Spleen (tissue), 11 donors: ENCODE measurements around the gene LRRC4C. TPM values are rescaled to one million over a fixed set of nuclear protein-coding genes. Genes with fewer than 3 reads are reported as not detected.

Experiments used
- DNase-seq: peaks from one replicate; pipeline ENCODE4 v3.0.0-alpha.2; 2020
- H3K27ac ChIP-seq, 8 donors: fragments of 200-600 bp; sonication (generic) in 7 of 8; 1 replicate in 4 of 8; 2 replicates in 4 of 8; pipeline versions ENCODE4 v1.5.0 to v1.8.0; 2016 to 2021; ENCODE audit warnings: inconsistent platforms in 4 of 8, mild to moderate bottlenecking in 4 of 8, moderate library complexity in 1 of 8
- H3K27me3 ChIP-seq, 7 donors: fragments of 200-600 bp; sonication (generic) in 6 of 7; replicated peaks in 1 of 7; 1 replicate in 4 of 7; 2 replicates in 3 of 7; pipeline versions ENCODE4 v1.5.0 to v1.8.0; 2016 to 2021; ENCODE audit warnings: inconsistent platforms in 3 of 7, mild to moderate bottlenecking in 1 of 7
- H3K36me3 ChIP-seq, 6 donors: fragments of 200-600 bp; sonication (generic) in 5 of 6; 1 replicate in 4 of 6; 2 replicates in 2 of 6; pipeline versions ENCODE4 v1.5.0 to v1.8.0; 2016 to 2021; ENCODE audit warnings: inconsistent platforms in 2 of 6
- H3K4me1 ChIP-seq, 6 donors: fragments of 200-600 bp; sonication (generic) in 5 of 6; 1 replicate in 3 of 6; 2 replicates in 3 of 6; pipeline versions ENCODE4 v1.5.0 to v1.8.0; 2016 to 2021; ENCODE audit warnings: inconsistent platforms in 3 of 6
- H3K4me3 ChIP-seq, 8 donors: fragments of 200-600 bp; sonication (generic) in 7 of 8; 1 replicate in 4 of 8; 2 replicates in 4 of 8; pipeline versions ENCODE4 v1.5.0 to v1.8.0; 2016 to 2021; ENCODE audit warnings: inconsistent platforms in 4 of 8, mild to moderate bottlenecking in 4 of 8, moderate library complexity in 2 of 8
- H3K9me3 ChIP-seq, 8 donors: fragments of 200-600 bp; sonication (generic) in 7 of 8; 1 replicate in 4 of 8; 2 replicates in 4 of 8; pipeline versions ENCODE4 v1.5.0 to v1.8.0; 2016 to 2021; ENCODE audit warnings: inconsistent platforms in 4 of 8
- POLR2A ChIP-seq, 3 donors: fragments of 450-650 bp; IDR thresholded peaks; one replicate each; pipeline ENCODE4 v1.5.1; 2017; ENCODE audit warnings: antibody characterized with exemption in 3 of 3, mild to moderate bottlenecking in 1 of 3
- POLR2AphosphoS5 ChIP-seq, 3 donors: sonication (generic); formaldehyde crosslinking; IDR thresholded peaks; one replicate each; pipeline ENCODE4 v1.5.1; 2017; ENCODE audit warnings: antibody characterized with exemption in 3 of 3
- WGBS, 5 donors: extraction: QIAGEN DNeasy Blood & Tissue Kit in 3 of 5; methylation state at CpG; one replicate each; pipeline versions ENCODE4 v1.1.5 to v1.1.7; 2013 to 2018; 5-methylcytosine and 5-hydroxymethylcytosine counted together
- intact Hi-C: fragments of 100-400 bp; cut with DNase I; formaldehyde crosslinking; loops from one replicate; pipeline ENCODE4 v1.15.0; 2023; ENCODE audit warnings: low total_unique reads
- polyA plus RNA-seq, 3 donors: library from polyadenylated mRNA; stranded (reverse); fragments of 200-250 nt; gene quantifications; one replicate each; pipeline ENCODE4 v1.2.1, GENCODE V29; 2013
- total RNA-seq, 7 donors: library from RNA; depleted of rRNA in 3 of 7; stranded (reverse); fragments of >200 nt in 3 of 7; fragmentation: NEBNext Ultra II Directional in 4 of 7; extraction: Animal tissue kit (Norgen Biotek cat#: 25700) in 4 of 7; gene quantifications; one replicate each; pipeline versions ENCODE4 v1.1.0 to v1.2.1, GENCODE V29; 2016 to 2021
- TF ChIP-seq, protein P1 (sequence below), 11 experiments: fragments of 200-600 bp in 7 of 11; fragments of 450-650 bp in 4 of 11; sonication (generic) in 4 of 11; IDR thresholded peaks in 8 of 11; conservative IDR thresholded peaks in 3 of 11; 1 replicate in 7 of 11; 2 replicates in 4 of 11; pipeline versions ENCODE4 v1.4.0 to v1.8.0; 2016 to 2021; ENCODE audit warnings: antibody characterized with exemption in 11 of 11, inconsistent platforms in 4 of 11, mild to moderate bottlenecking in 1 of 11
- donor health status: healthy with polysubstance abuse.
- donor health status: DM: no; HTN: no; CAD: no; lungs with moderate emphysema.
- donor health status: DM: no; HTN: no; CAD: no.
- donor health status: Bipolar disorder and iron deficiency.
- donor health status: healthy.
- donor health status: DM: no; HTN: no; CAD: no.
- donor health status: DM: yes; HTN: yes; CAD: no.

The LRRC4C gene
- total and polyA plus RNA-seq, 10 donors = 0.15 to 8.9 (median 1.9) TPM

- no peak for DNase-seq
- 66 to 77% (median 73%) methylated on average over 5 of the region's 5 CpGs for WGBS, 5 donors
- no peak overlapping the region for H3K27ac ChIP-seq
- no peaks in the 10 kb centered on the region for H3K27me3 ChIP-seq
- peaks cover 0 to 12% (median 0%) of the 10 kb centered on the region in 8 donors for H3K9me3 ChIP-seq
- no peaks in the 10 kb centered on the region for H3K4me1 ChIP-seq
- no peak overlapping the region for H3K4me3 ChIP-seq
- TF ChIP-seq POLR2A (IDR thresholded peaks at IDR 0.05) = no peak
- TF ChIP-seq, protein P1, sequence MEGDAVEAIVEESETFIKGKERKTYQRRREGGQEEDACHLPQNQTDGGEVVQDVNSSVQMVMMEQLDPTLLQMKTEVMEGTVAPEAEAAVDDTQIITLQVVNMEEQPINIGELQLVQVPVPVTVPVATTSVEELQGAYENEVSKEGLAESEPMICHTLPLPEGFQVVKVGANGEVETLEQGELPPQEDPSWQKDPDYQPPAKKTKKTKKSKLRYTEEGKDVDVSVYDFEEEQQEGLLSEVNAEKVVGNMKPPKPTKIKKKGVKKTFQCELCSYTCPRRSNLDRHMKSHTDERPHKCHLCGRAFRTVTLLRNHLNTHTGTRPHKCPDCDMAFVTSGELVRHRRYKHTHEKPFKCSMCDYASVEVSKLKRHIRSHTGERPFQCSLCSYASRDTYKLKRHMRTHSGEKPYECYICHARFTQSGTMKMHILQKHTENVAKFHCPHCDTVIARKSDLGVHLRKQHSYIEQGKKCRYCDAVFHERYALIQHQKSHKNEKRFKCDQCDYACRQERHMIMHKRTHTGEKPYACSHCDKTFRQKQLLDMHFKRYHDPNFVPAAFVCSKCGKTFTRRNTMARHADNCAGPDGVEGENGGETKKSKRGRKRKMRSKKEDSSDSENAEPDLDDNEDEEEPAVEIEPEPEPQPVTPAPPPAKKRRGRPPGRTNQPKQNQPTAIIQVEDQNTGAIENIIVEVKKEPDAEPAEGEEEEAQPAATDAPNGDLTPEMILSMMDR (IDR thresholded peaks at IDR 0.05 in 8 of 11, conservative IDR thresholded peaks at IDR 0.05 in 3 of 11) = no peak
- intact Hi-C loops = no loop called here
- H3K36me3 ChIP-seq = no peaks in the 10 kb centered on the region
Measured at GRCh38 chr11:41247621-41248020, 211.8 kb downstream of the LRRC4C start.

- H3K36me3 ChIP-seq = no peaks in the 10 kb centered on the region
- H3K9me3 ChIP-seq = peaks cover 0 to 12% (median 0%) of the 10 kb centered on the region in 8 donors
- H3K4me3 ChIP-seq = no peak overlapping the region
- peak; percentile 71 for DNase-seq
- no peak for TF ChIP-seq POLR2A (IDR thresholded peaks at IDR 0.05)
- TF ChIP-seq POLR2AphosphoS5 (IDR thresholded peaks at IDR 0.05) = no peak
- TF ChIP-seq, protein P1 (IDR thresholded peaks at IDR 0.05 in 8 of 11, conservative IDR thresholded peaks at IDR 0.05 in 3 of 11) = no peak
- intact Hi-C loops = no loop called here
- H3K27me3 ChIP-seq = no peaks in the 10 kb centered on the region
- no peaks in the 10 kb centered on the region for H3K4me1 ChIP-seq
- 83 to 93% (median 90%) methylated on average over 4 to 5 of the region's 5 CpGs for WGBS, 5 donors
- no peak overlapping the region for H3K27ac ChIP-seq
Measured at GRCh38 chr11:41246399-41246745, 213.1 kb downstream of the LRRC4C start.

DNA sequence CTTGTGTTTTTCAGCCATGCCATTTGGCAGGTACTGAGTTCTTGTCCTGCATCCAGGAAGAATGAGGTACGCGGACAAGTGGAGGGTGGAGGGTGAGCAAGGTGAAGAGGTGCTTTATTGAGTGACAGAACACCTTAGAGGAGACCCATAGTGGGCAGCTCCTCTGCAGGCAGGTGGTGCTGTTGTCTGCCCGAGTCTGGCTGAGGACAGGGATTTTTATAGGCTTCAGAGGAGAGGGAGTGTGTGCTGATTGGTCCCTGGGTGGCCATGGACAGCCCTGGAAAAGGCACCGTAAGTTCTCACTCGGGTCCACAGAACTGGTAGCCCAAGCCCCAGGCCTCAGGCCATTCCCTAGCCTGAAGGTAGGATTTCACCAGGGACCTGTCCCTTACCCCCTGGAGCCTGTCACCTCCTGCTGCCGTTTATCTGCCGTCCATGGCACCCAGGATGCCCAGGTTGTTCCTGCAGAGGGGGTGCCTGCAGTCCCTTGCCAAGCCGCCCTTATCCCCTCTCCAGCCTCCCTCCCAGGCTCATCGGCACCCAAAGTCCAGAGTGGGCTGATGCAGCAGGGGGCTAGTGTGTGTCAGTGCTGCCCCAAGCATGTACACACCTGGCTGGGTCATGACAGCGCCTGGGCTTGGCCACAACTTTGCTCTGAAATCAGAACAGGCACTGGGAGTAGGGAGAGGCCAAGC lies 213.6 kb downstream of the LRRC4C start:
- Histone ChIP-seq H3K4me3 (no peak overlapping the region), H3K27me3 (no peaks in the 10 kb centered on the region), H3K27ac (no peak overlapping the region), H3K36me3 (no peaks in the 10 kb centered on the region), H3K4me1 (no peaks in the 10 kb centered on the region), H3K9me3 (peaks cover 0 to 12% (median 0%) of the 10 kb centered on the region in 8 donors)
- TF ChIP-seq POLR2AphosphoS5 (IDR thresholded peaks at IDR 0.05) (no peak), POLR2A (IDR thresholded peaks at IDR 0.05) (no peak)
- TF ChIP-seq, protein P1 (IDR thresholded peaks at IDR 0.05 in 8 of 11, conservative IDR thresholded peaks at IDR 0.05 in 3 of 11) = no peak
- no peak for DNase-seq
- intact Hi-C loops = no loop called here
- WGBS, 5 donors = 78 to 94% (median 87%) methylated on average over 6 to 10 of the region's 10 CpGs

GRCh38 chr11:41245184-41245583 lies 214.3 kb downstream of the LRRC4C start:
- Histone ChIP-seq H3K4me3 (no peak overlapping the region), H3K27ac (no peak overlapping the region), H3K4me1 (no peaks in the 10 kb centered on the region), H3K36me3 (no peaks in the 10 kb centered on the region), H3K27me3 (no peaks in the 10 kb centered on the region), H3K9me3 (peaks cover 0 to 12% (median 0%) of the 10 kb centered on the region in 8 donors)
- TF ChIP-seq, protein P1 (IDR thresholded peaks at IDR 0.05 in 8 of 11, conservative IDR thresholded peaks at IDR 0.05 in 3 of 11) = no peak
- TF ChIP-seq POLR2AphosphoS5 (IDR thresholded peaks at IDR 0.05) (no peak), POLR2A (IDR thresholded peaks at IDR 0.05) (no peak)
- WGBS, 5 donors = 80 to 91% (median 88%) methylated on average over 4 to 10 of the region's 10 CpGs
- intact Hi-C loops = no loop called here
- peak; percentile 58 for DNase-seq
